Bronchial epithelial cell (primary cell): ENCODE measurements around the gene PFDN2. TPM values are rescaled to one million over a fixed set of nuclear protein-coding genes. Genes with fewer than 3 reads are reported as not detected.

Source experiments
- DNase-seq: peaks from one replicate; pipeline ENCODE4 v3.0.0-alpha.2; 2010; ENCODE audit warnings: low read depth
- FAIRE-seq: peaks from 2 replicates; lab custom pipeline; 2011; peaks lifted over from hg19 to GRCh38; lab: Jason Lieb, UNC
- H3K27me3 ChIP-seq: 2 replicates; pipeline ENCODE4 v1.5.1; 2011; ENCODE audit warnings: low read length; ENCODE audit not compliant: control insufficient read depth, insufficient read depth
- H3K36me3 ChIP-seq: 2 replicates; pipeline ENCODE4 v1.5.1; 2011; ENCODE audit warnings: low read length; ENCODE audit not compliant: control insufficient read depth, insufficient read depth
- H3K4me3 ChIP-seq: 2 replicates; pipeline ENCODE4 v1.5.1; 2011; ENCODE audit warnings: mild to moderate bottlenecking, low read depth, low read length, control low read depth
- total RNA-seq: library from RNA; depleted of rRNA; stranded (reverse); fragments of >200 nt; gene quantifications from 2 replicates; pipeline ENCODE4 v1.2.1, GENCODE V29; 2014
- TF ChIP-seq, protein P1 (sequence below): IDR thresholded peaks from 2 replicates; pipeline ENCODE4 v1.5.1; 2011; ENCODE audit warnings: mild to moderate bottlenecking, moderate library complexity, low read length, control low read depth, inconsistent platforms; ENCODE audit not compliant: insufficient read depth, severe bottlenecking

Gene PFDN2
- total RNA-seq, 1 donor from 2014 or later = 204 TPM

DNA sequence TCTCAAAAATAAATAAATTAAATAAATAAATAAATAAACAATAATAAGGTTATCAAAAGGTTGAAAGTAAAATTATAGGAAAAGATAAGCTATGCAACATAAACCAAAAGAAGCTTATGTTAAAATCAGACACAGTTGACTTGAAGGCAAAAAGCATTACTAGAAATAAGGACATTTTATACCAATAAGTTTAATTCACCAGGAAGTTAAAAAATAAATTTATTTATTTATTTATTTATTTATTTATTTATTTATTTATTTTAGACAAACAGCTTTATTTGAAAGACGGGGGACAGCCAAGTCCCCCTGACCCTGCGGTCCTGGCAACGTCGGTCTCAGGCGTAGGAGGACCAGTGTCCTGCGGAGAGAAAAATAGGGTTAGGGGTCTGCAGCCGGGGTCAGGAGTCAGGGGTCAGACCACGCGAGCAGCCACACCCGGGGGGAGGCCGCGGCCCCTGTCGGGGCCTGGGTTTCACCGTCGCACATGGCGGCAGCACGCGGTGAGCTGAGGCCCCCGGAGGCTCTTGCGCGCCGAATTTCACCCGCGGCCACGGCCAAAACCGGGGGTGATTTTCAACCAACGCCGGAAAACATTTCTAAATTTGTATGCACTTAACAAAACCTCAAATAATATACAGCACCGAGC, 23.0 kb upstream of the PFDN2 start:
- Histone ChIP-seq H3K4me3 (no peak overlapping the region), H3K27me3 (no peaks in the 10 kb centered on the region), H3K36me3 (no peaks in the 10 kb centered on the region)
- no peak for DNase-seq
- no peak for FAIRE-seq
- TF ChIP-seq, protein P1, sequence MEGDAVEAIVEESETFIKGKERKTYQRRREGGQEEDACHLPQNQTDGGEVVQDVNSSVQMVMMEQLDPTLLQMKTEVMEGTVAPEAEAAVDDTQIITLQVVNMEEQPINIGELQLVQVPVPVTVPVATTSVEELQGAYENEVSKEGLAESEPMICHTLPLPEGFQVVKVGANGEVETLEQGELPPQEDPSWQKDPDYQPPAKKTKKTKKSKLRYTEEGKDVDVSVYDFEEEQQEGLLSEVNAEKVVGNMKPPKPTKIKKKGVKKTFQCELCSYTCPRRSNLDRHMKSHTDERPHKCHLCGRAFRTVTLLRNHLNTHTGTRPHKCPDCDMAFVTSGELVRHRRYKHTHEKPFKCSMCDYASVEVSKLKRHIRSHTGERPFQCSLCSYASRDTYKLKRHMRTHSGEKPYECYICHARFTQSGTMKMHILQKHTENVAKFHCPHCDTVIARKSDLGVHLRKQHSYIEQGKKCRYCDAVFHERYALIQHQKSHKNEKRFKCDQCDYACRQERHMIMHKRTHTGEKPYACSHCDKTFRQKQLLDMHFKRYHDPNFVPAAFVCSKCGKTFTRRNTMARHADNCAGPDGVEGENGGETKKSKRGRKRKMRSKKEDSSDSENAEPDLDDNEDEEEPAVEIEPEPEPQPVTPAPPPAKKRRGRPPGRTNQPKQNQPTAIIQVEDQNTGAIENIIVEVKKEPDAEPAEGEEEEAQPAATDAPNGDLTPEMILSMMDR = no peak

GRCh38 chr1:161139766-161140165, 21.9 kb upstream of the PFDN2 start:
- no peaks in the 10 kb centered on the region for H3K36me3 ChIP-seq
- TF ChIP-seq, protein P1 = peak; percentile 39
- peak; percentile 57 for DNase-seq
- no peak overlapping the region for H3K4me3 ChIP-seq
- FAIRE-seq = no peak
- no peaks in the 10 kb centered on the region for H3K27me3 ChIP-seq

DNA sequence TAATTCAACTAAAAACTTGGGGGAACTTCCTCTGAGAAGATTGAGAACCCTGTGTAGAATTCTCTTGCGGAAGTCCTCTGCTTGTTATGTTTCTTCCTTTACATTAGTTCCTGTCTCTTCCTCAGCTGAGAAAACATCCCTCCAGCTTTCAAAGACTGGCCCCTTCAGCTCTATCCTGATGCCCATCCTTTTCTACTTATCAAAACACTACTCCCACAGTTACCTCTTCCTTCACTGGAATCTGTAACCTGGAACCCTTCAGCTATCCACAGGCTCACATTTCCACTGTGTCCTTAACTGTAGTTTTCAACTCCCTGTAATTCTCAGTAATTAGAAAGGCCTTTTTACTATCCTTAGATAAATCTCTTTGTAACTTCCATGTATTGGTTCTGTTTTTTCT, 20.6 kb upstream of the PFDN2 start:
- FAIRE-seq (no peak), DNase-seq (no peak)
- Histone ChIP-seq H3K4me3 (no peak overlapping the region), H3K36me3 (no peaks in the 10 kb centered on the region), H3K27me3 (no peaks in the 10 kb centered on the region)
- TF ChIP-seq, protein P1 = no peak

GRCh38 chr1:161137881-161138280, 20.0 kb upstream of the PFDN2 start:
- no peaks in the 10 kb centered on the region for H3K27me3 ChIP-seq
- TF ChIP-seq, protein P1 = no peak
- no peak overlapping the region for H3K4me3 ChIP-seq
- DNase-seq = no peak
- no peaks in the 10 kb centered on the region for H3K36me3 ChIP-seq
- no peak for FAIRE-seq

GRCh38 chr1:161133220-161133740, 15.4 kb upstream of the PFDN2 start:
- Histone ChIP-seq H3K27me3 (no peaks in the 10 kb centered on the region), H3K4me3 (peak overlapping the region; percentile 78), H3K36me3 (no peaks in the 10 kb centered on the region)
- no peak for FAIRE-seq
- DNase-seq = no peak
- TF ChIP-seq, protein P1 = no peak
